Measurements from ENCODE around the gene SDK1. TPM values are rescaled to one million over a fixed set of nuclear protein-coding genes. Genes with fewer than 3 reads are reported as not detected.

The SDK1 gene
- total and polyA plus RNA-seq, 7 experiments from 2014 or later: 0.07 to 2.5 (median 0.54) TPM

DNA sequence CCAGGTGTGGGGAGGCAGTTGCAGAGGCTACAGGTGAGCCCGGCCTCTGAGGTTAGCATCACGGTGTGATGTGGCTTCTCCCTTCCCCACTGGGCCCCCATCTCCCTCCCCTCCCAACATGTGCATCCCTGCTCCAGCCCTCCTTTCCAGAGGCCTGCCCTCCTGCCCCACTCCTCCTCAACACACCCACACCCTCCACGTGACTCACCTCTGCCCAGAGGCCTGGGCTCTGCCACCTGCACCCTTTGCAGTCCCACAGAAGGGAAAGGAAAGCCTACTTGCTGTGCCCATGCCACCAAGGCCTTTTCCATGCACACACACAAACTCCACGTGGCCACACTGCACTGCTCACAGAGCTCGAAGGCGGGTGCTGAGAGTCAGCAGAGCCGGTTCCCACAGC is 880.4 kb downstream of the SDK1 start:
- Histone ChIP-seq H3K27me3 (ENCODE audit: control insufficient read depth in 2 of 2, insufficient read depth in 2 of 2, low read length in 2 of 2) (no peaks in the 10 kb centered on the region), H3K9me3 (ENCODE audit: control insufficient read depth in 2 of 3, low read length in 3 of 3) (no peaks in the 10 kb centered on the region), H3K4me1 (ENCODE audit: control insufficient read depth in 2 of 2, insufficient read depth in 2 of 2, low read length in 2 of 2) (no peaks in the 10 kb centered on the region), H3K4me3 (ENCODE audit: low read length) (no peak overlapping the region), H3K27ac (ENCODE audit: low read depth, low read length) (no peak overlapping the region), H3K36me3 (ENCODE audit: control insufficient read depth in 2 of 3, insufficient read depth in 3 of 3, low read length in 3 of 3) (no peaks in the 10 kb centered on the region)
- Mint-ChIP-seq H3K27ac (no peak overlapping the region), H3K36me3 (no peaks in the 10 kb centered on the region), H3K9me3 (peaks cover 0 to 2% (median 0%) of the 10 kb centered on the region in 11 donors), H3K4me1 (peaks cover 0 to 5% (median 0%) of the 10 kb centered on the region in 7 donors), H3K4me3 (no peak overlapping the region), H3K27me3 (peaks cover 0 to 4% (median 0%) of the 10 kb centered on the region in 5 donors)
- DNase-seq (no peak), ATAC-seq (no peak)
- CTCF ChIA-PET: no interaction called here
- POLR2A ChIA-PET: no interaction called here
- intact Hi-C loops (cut with micrococcal nuclease): no loop called here

DNA sequence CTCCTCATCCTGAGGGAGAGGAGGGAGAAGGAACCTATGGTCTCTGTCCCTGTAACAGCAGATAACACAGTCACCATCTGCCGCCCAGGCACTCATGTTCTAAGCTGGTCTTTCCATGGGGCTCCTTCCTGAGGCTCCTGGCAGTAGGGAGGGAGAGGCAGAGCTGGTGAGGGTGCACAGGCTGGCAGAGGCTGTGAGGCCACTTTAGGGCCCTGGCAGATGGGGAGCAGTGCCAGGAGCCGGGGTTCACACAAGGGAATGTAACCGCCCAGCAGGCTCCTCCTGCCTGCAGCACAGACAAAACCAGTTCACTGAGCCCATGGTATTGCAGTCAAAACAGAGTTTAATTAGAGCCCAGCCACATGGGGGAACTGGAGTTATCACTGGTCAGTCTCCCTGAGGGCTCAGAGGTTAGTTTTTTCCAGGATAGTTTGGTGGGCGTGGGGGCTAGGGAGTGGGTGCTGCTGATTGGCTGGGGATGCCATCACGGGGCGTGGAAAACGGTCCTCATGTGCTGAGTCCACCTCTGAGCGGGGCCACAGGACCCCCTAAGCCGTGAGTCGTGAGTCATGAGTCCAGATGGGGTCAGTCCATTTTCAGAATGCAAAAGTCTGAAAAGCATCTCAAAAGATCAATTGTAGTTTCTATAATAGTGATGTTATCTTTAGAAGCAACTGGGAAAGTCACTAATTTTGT is 881.7 kb downstream of the SDK1 start:
- no peak for ATAC-seq
- no peaks in the 10 kb centered on the region for H3K36me3 Mint-ChIP-seq

GRCh38 chr7:4184653-4185052 is 883.6 kb downstream of the SDK1 start:
- no peaks in the 10 kb centered on the region for H3K36me3 ChIP-seq (ENCODE audit: control insufficient read depth in 2 of 3, insufficient read depth in 3 of 3, low read length in 3 of 3)
- H3K27ac ChIP-seq (ENCODE audit: low read depth, low read length): no peak overlapping the region
- ChIA-PET POLR2A (no interaction called here), CTCF (no interaction called here)
- Mint-ChIP-seq H3K27me3 (peaks cover 0 to 4% (median 0%) of the 10 kb centered on the region in 5 donors), H3K4me1 (peaks cover 0 to 5% (median 0%) of the 10 kb centered on the region in 7 donors), H3K27ac (no peak overlapping the region), H3K9me3 (peaks cover 0 to 4% (median 0%) of the 10 kb centered on the region in 11 donors), H3K4me3 (no peak overlapping the region), H3K36me3 (no peaks in the 10 kb centered on the region)
- no peak overlapping the region for H3K4me3 ChIP-seq (ENCODE audit: low read length)
- no peaks in the 10 kb centered on the region for H3K9me3 ChIP-seq (ENCODE audit: control insufficient read depth in 2 of 3, low read length in 3 of 3)
- no peak for ATAC-seq
- no peak for DNase-seq
- H3K27me3 ChIP-seq (ENCODE audit: control insufficient read depth in 2 of 2, insufficient read depth in 2 of 2, low read length in 2 of 2): no peaks in the 10 kb centered on the region
- no peaks in the 10 kb centered on the region for H3K4me1 ChIP-seq (ENCODE audit: control insufficient read depth in 2 of 2, insufficient read depth in 2 of 2, low read length in 2 of 2)
- intact Hi-C loops (cut with micrococcal nuclease): no loop called here

More for the DNA sequence above, 881.7 kb downstream of the SDK1 start:
- intact Hi-C loops (cut with micrococcal nuclease): no loop called here
- CTCF ChIA-PET: no interaction called here
- DNase-seq: no peak
- Histone ChIP-seq H3K4me3 (ENCODE audit: low read length) (no peak overlapping the region), H3K27me3 (ENCODE audit: control insufficient read depth in 2 of 2, insufficient read depth in 2 of 2, low read length in 2 of 2) (no peaks in the 10 kb centered on the region), H3K9me3 (ENCODE audit: control insufficient read depth in 2 of 3, low read length in 3 of 3) (no peaks in the 10 kb centered on the region), H3K36me3 (ENCODE audit: control insufficient read depth in 2 of 3, insufficient read depth in 3 of 3, low read length in 3 of 3) (no peaks in the 10 kb centered on the region), H3K27ac (ENCODE audit: low read depth, low read length) (no peak overlapping the region), H3K4me1 (ENCODE audit: control insufficient read depth in 2 of 2, insufficient read depth in 2 of 2, low read length in 2 of 2) (no peaks in the 10 kb centered on the region)
- Mint-ChIP-seq H3K4me1 (peaks cover 0 to 5% (median 0%) of the 10 kb centered on the region in 7 donors), H3K27me3 (peaks cover 0 to 4% (median 0%) of the 10 kb centered on the region in 5 donors), H3K27ac (no peak overlapping the region), H3K9me3 (peaks cover 0 to 4% (median 0%) of the 10 kb centered on the region in 11 donors), H3K4me3 (no peak overlapping the region)
- POLR2A ChIA-PET: no interaction called here

GRCh38 chr7:4185136-4185535 is 884.1 kb downstream of the SDK1 start:
- H3K36me3 Mint-ChIP-seq: no peaks in the 10 kb centered on the region
- H3K4me1 Mint-ChIP-seq: peaks cover 0 to 5% (median 0%) of the 10 kb centered on the region in 7 donors
- no peak overlapping the region for H3K4me3 Mint-ChIP-seq
- H3K9me3 Mint-ChIP-seq: peaks cover 0 to 4% (median 0%) of the 10 kb centered on the region in 11 donors
- H3K36me3 ChIP-seq (ENCODE audit: control insufficient read depth in 2 of 3, insufficient read depth in 3 of 3, low read length in 3 of 3): no peaks in the 10 kb centered on the region
- no peak overlapping the region for H3K27ac Mint-ChIP-seq
- no peaks in the 10 kb centered on the region for H3K4me1 ChIP-seq (ENCODE audit: control insufficient read depth in 2 of 2, insufficient read depth in 2 of 2, low read length in 2 of 2)
- no peaks in the 10 kb centered on the region for H3K27me3 ChIP-seq (ENCODE audit: control insufficient read depth in 2 of 2, insufficient read depth in 2 of 2, low read length in 2 of 2)
- peaks cover 0 to 4% (median 0%) of the 10 kb centered on the region in 5 donors for H3K27me3 Mint-ChIP-seq
- no peaks in the 10 kb centered on the region for H3K9me3 ChIP-seq (ENCODE audit: control insufficient read depth in 2 of 3, low read length in 3 of 3)
- ChIA-PET POLR2A (no interaction called here), CTCF (no interaction called here)
- ATAC-seq: no peak
- H3K27ac ChIP-seq (ENCODE audit: low read depth, low read length): no peak overlapping the region
- DNase-seq: no peak
- intact Hi-C loops (cut with micrococcal nuclease): no loop called here
- no peak overlapping the region for H3K4me3 ChIP-seq (ENCODE audit: low read length)

GRCh38 chr7:4185721-4186512 is 884.9 kb downstream of the SDK1 start:
- H3K27ac ChIP-seq (ENCODE audit: low read depth, low read length): no peak overlapping the region
- peaks cover 0 to 4% (median 0%) of the 10 kb centered on the region in 11 donors for H3K9me3 Mint-ChIP-seq
- H3K4me1 ChIP-seq (ENCODE audit: control insufficient read depth in 2 of 2, insufficient read depth in 2 of 2, low read length in 2 of 2): no peaks in the 10 kb centered on the region
- H3K36me3 Mint-ChIP-seq: no peaks in the 10 kb centered on the region
- H3K27me3 ChIP-seq (ENCODE audit: control insufficient read depth in 2 of 2, insufficient read depth in 2 of 2, low read length in 2 of 2): no peaks in the 10 kb centered on the region
- no peaks in the 10 kb centered on the region for H3K36me3 ChIP-seq (ENCODE audit: control insufficient read depth in 2 of 3, insufficient read depth in 3 of 3, low read length in 3 of 3)
- peaks cover 0 to 4% (median 0%) of the 10 kb centered on the region in 5 donors for H3K27me3 Mint-ChIP-seq
- POLR2A ChIA-PET: no interaction called here
- H3K27ac Mint-ChIP-seq: no peak overlapping the region
- CTCF ChIA-PET: no interaction called here
- no peak overlapping the region for H3K4me3 Mint-ChIP-seq
- ATAC-seq (no peak), DNase-seq (no peak)
- H3K4me1 Mint-ChIP-seq: peaks cover 0 to 5% (median 0%) of the 10 kb centered on the region in 7 donors
- no peaks in the 10 kb centered on the region for H3K9me3 ChIP-seq (ENCODE audit: control insufficient read depth in 2 of 3, low read length in 3 of 3)
- no peak overlapping the region for H3K4me3 ChIP-seq (ENCODE audit: low read length)
- intact Hi-C loops (cut with micrococcal nuclease): no loop called here

- Histone ChIP-seq H3K4me1 (ENCODE audit: control insufficient read depth in 2 of 2, insufficient read depth in 2 of 2, low read length in 2 of 2) (no peaks in the 10 kb centered on the region), H3K27ac (ENCODE audit: low read depth, low read length) (no peak overlapping the region), H3K9me3 (ENCODE audit: control insufficient read depth in 2 of 3, low read length in 3 of 3) (no peaks in the 10 kb centered on the region), H3K36me3 (ENCODE audit: control insufficient read depth in 2 of 3, insufficient read depth in 3 of 3, low read length in 3 of 3) (no peaks in the 10 kb centered on the region), H3K27me3 (ENCODE audit: control insufficient read depth in 2 of 2, insufficient read depth in 2 of 2, low read length in 2 of 2) (no peaks in the 10 kb centered on the region), H3K4me3 (ENCODE audit: low read length) (no peak overlapping the region)
- no peak overlapping the region for H3K27ac Mint-ChIP-seq
- ChIA-PET CTCF (no interaction called here), POLR2A (no interaction called here)
- no peak for DNase-seq
- peaks cover 0 to 4% (median 0%) of the 10 kb centered on the region in 11 donors for H3K9me3 Mint-ChIP-seq
- H3K36me3 Mint-ChIP-seq: no peaks in the 10 kb centered on the region
- intact Hi-C loops (cut with micrococcal nuclease): no loop called here
- no peak for ATAC-seq
- peaks cover 0 to 4% (median 0%) of the 10 kb centered on the region in 5 donors for H3K27me3 Mint-ChIP-seq
- peaks cover 0 to 5% (median 0%) of the 10 kb centered on the region in 7 donors for H3K4me1 Mint-ChIP-seq
- H3K4me3 Mint-ChIP-seq: no peak overlapping the region
Measured at GRCh38 chr7:4186513-4186780, 885.4 kb downstream of the SDK1 start.

DNA sequence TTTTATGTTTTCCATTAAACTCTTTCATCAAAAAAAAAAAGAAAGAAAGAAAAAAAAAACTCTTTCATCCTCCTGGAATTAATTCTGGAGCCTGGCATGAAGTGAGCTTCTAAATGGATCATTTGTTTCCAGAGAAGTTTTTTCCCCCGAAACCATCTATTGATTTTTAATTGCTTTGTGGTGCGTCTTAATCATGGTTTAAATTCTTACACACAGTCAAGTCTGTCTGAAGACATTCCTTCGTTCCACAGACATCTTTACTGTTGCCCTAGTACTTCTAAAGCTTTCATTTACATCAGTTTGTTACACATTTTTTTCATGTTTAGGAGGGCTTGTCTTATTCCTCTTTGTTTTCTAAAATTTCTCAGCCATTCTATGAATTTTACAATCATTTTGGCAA is 887.6 kb downstream of the SDK1 start:
- H3K4me3 Mint-ChIP-seq: no peak overlapping the region
- intact Hi-C loops (cut with micrococcal nuclease): no loop called here
- no peaks in the 10 kb centered on the region for H3K27me3 ChIP-seq (ENCODE audit: control insufficient read depth in 2 of 2, insufficient read depth in 2 of 2, low read length in 2 of 2)
- no peak for DNase-seq
- H3K27ac ChIP-seq (ENCODE audit: low read depth, low read length): no peak overlapping the region
- H3K4me3 ChIP-seq (ENCODE audit: low read length): no peak overlapping the region
- no peaks in the 10 kb centered on the region for H3K36me3 ChIP-seq (ENCODE audit: control insufficient read depth in 2 of 3, insufficient read depth in 3 of 3, low read length in 3 of 3)
- no peaks in the 10 kb centered on the region for H3K36me3 Mint-ChIP-seq
- no peak overlapping the region for H3K27ac Mint-ChIP-seq
- H3K9me3 Mint-ChIP-seq: peaks cover 0 to 4% (median 0%) of the 10 kb centered on the region in 11 donors
- ChIA-PET POLR2A (no interaction called here), CTCF (no interaction called here)
- peaks cover 0 to 5% (median 0%) of the 10 kb centered on the region in 7 donors for H3K4me1 Mint-ChIP-seq
- no peaks in the 10 kb centered on the region for H3K4me1 ChIP-seq (ENCODE audit: control insufficient read depth in 2 of 2, insufficient read depth in 2 of 2, low read length in 2 of 2)
- H3K9me3 ChIP-seq (ENCODE audit: control insufficient read depth in 2 of 3, low read length in 3 of 3): no peaks in the 10 kb centered on the region
- no peaks in the 10 kb centered on the region for H3K27me3 Mint-ChIP-seq
- ATAC-seq: no peak

Measured in naive thymus-derived CD4-positive, alpha-beta T cell (primary cell).